22Rv1 (cell line): ENCODE results near the gene GSC2.

Experiments
- ZFX ChIP-seq: fragments of 450-650 bp; IDR thresholded peaks from 2 replicates; pipeline ENCODE4 v1.6.1; 2017; ENCODE audit warnings: antibody characterized with exemption, borderline replicate concordance
- TF ChIP-seq, protein P1 (sequence below): fragments of 450-650 bp; IDR thresholded peaks from 2 replicates; pipeline ENCODE4 v1.5.1; 2017; ENCODE audit warnings: mild to moderate bottlenecking

DNA sequence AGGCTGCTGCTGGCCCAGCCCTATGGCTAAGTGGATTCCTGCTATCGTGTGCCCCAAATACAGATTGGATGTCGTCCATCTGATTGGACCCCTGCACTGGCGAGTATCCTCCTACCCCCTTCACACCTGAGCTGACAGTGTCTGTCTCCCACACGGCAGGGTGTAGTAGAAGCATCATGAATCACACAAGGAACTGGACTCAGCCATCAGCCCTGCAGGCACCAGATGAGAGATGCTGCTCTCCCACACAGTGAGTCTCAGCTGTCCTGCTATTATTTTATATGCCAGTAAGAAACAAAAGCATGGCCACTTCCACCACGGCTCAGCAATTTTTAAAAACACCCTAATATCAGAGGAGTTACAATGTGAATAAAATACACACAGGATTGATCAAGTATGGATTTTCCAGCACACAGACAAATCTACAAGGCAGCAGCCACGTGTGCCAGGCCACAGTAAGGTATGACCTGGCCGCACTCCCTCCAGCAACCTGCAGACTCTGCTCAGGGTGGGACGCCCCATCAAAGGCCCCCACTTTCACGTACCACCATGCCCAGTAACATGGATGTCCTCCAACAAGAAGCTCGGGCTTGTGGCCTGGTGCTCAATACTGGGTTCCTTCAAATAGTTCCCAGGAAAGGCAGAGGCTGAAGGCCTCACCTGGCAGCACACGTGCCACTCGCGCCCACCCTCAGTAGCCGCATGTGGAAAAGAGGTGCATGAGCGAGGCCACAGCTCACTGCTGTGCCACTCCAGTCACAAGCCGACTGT is 44.9 kb upstream of the GSC2 start:
- TF ChIP-seq, protein P1, sequence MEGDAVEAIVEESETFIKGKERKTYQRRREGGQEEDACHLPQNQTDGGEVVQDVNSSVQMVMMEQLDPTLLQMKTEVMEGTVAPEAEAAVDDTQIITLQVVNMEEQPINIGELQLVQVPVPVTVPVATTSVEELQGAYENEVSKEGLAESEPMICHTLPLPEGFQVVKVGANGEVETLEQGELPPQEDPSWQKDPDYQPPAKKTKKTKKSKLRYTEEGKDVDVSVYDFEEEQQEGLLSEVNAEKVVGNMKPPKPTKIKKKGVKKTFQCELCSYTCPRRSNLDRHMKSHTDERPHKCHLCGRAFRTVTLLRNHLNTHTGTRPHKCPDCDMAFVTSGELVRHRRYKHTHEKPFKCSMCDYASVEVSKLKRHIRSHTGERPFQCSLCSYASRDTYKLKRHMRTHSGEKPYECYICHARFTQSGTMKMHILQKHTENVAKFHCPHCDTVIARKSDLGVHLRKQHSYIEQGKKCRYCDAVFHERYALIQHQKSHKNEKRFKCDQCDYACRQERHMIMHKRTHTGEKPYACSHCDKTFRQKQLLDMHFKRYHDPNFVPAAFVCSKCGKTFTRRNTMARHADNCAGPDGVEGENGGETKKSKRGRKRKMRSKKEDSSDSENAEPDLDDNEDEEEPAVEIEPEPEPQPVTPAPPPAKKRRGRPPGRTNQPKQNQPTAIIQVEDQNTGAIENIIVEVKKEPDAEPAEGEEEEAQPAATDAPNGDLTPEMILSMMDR, result no peak
- no peak for TF ChIP-seq ZFX
